KOPT-K1 (cell line): ENCODE results near the gene DOCK9.
"Not testable (repeated sequence)": the region's sequence is repeated elsewhere in the genome, so short reads cannot be mapped to it uniquely, and the experiment has no call there.

Experiments
- H3K27ac ChIP-seq: fragments of 200-600 bp; sonication (generic); 2 replicates; pipeline ENCODE4 v1.5.1; 2016; ENCODE audit warnings: antibody characterized with exemption, mild to moderate bottlenecking, low read depth, low read length; ENCODE audit not compliant: poor library complexity, severe bottlenecking
- H3K36me3 ChIP-seq: fragments of 200-600 bp; sonication (generic); 2 replicates; pipeline ENCODE4 v1.5.1; 2017; ENCODE audit warnings: antibody characterized with exemption, mild to moderate bottlenecking, low read length, moderate library complexity; ENCODE audit not compliant: insufficient read depth
- H3K9me3 ChIP-seq: fragments of 200-600 bp; sonication (generic); 2 replicates; pipeline ENCODE4 v1.5.1; 2017; ENCODE audit warnings: antibody characterized with exemption, low read length, mild to moderate bottlenecking; ENCODE audit not compliant: insufficient read depth, poor library complexity, severe bottlenecking

DOCK9 gene

DNA sequence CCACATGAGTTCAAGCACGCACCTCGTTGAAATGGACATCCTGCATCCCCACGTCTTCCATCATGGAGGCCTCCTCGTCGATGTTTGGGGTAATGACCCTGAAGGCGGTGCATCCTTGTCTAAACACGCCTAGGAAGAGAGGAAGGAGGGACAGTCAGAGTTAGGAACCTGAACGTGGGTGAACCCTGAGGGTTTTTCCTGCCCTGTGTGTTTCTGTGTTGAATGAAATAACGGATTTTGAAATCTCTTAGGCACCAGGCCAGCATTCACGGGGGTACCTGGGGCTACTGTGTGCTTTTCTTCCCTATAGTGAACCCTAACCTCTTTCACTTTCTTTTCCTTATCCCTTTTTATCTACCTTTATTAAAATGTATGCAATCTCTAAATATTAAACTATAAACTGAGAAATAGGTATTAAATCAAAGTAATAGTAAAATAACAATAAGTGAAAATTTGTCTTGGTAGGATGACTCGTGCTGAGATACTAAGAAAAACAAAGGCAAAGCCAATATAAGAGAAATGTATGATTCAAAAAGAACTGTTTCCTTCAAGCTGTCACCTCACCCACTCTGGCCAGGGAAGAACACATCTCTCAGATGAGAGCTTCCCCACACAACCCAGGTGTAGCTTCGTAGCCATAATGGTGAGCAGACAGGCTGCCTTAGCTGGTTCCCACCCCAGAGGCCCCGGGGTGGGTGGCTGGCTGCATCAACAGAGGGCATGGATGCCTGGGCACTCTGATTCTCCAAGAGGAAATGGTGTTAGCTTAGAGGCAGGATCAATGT is 153.3 kb downstream of the DOCK9 start:
- Histone ChIP-seq H3K9me3 (no peaks in the 10 kb centered on the region), H3K27ac (peak overlapping the region; percentile 69), H3K36me3 (peaks cover 13% of the 10 kb centered on the region; the same call in 1 of the 2 replicates)

DNA sequence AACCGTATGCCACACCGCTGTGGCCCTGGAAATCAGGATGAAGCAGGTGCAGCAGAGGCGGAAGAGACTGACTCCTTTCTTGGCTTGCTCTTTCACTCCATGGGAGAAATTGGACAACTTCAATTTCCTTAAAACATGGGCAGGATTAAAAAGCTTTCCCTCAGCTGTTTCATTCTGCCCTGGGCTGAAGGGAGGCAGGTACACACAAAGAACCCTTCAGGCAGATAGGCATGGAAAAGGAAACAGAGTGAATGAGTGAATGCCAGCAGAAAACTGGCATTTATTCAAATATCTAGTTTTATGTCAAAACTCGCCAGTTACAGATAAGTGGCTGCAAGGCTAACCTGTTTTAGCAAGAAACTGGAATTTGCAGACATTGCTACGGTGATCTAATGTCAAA is 154.4 kb downstream of the DOCK9 start:
- H3K27ac ChIP-seq = no peak overlapping the region
- peaks cover 8% of the 10 kb centered on the region; the same call in 1 of the 2 replicates for H3K36me3 ChIP-seq
- H3K9me3 ChIP-seq = no peaks in the 10 kb centered on the region

DNA sequence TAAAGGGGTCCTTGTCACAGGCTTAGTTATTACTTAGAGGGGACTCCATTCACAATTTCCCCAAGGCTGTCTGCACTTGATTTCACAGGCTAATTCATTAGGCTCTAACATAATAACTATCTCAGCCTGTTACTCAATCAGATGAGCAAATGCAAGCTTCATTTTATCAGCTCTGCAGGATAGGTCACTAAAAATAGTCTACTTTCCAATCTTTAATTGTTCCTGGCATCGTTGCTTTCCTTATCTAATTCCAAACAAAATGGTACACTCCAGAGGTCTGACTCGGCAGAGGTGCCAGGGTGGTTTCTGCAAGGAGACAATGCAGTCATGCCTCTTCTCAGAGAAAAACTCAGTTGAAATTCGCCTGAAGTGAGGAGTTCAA is 155.6 kb downstream of the DOCK9 start:
- no peak overlapping the region for H3K27ac ChIP-seq
- no peaks in the 10 kb centered on the region for H3K9me3 ChIP-seq
- peaks cover 8% of the 10 kb centered on the region; the same call in 1 of the 2 replicates for H3K36me3 ChIP-seq

- Histone ChIP-seq H3K9me3 (no peaks in the 10 kb centered on the region), H3K27ac (no peak overlapping the region), H3K36me3 (peaks cover 8% of the 10 kb centered on the region; the same call in 1 of the 2 replicates)
Measured at GRCh38 chr13:98821372-98822224, 156.3 kb downstream of the DOCK9 start.

DNA sequence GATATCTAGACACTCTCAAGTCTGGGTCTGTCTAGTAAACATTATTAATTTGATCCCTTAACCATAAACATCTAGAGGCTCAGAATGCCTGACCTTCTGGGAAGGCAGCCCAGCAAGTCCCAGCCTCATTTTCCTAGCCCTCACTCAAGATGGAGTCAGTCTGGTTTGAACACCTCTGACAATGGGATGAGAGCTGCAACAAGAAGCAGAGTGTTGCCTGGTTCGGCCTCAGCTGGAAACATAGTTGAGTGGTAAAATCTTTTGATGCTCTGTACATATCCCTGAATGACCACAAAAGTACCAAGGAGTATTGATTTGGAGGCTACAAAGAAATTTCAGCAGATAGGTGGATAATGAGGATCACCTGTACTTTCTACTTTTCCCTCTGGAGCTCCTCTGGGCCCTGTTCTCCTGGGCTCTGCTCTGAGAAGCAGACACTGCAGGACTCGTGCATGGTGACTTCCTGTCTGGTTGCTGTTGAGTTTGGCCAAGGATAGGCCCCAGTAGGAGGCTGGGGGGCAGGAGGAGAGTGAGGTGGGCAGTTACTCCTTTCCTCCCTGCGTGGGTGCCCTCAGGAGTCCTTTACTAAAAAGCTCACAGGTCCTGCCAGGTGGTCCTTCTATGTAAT is 157.0 kb downstream of the DOCK9 start:
- Histone ChIP-seq H3K27ac (no peak overlapping the region), H3K36me3 (peaks cover 8% of the 10 kb centered on the region; the same call in 1 of the 2 replicates), H3K9me3 (no peaks in the 10 kb centered on the region)

DNA sequence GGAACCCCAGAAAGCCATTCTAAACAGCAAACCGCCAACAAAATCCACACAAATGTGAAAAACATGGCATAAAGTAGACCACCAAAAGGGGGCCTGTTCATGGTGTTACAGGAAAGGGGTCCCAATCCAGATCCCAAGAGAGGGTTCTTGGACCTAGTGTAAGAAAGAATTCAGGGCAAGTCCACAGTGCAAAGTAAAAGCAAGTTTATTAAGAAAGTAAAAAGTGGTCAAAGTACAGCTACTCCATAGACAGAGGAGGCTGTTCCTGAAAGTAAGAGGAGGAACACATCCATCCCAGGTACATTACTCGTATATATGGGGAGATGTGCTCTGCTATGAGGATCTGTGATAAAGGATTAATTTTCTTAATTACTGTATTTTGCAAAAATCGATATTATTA is 157.6 kb downstream of the DOCK9 start:
- Histone ChIP-seq H3K36me3 (peaks cover 8% of the 10 kb centered on the region; the same call in 1 of the 2 replicates), H3K27ac (no peak overlapping the region), H3K9me3 (no peaks in the 10 kb centered on the region)

DNA sequence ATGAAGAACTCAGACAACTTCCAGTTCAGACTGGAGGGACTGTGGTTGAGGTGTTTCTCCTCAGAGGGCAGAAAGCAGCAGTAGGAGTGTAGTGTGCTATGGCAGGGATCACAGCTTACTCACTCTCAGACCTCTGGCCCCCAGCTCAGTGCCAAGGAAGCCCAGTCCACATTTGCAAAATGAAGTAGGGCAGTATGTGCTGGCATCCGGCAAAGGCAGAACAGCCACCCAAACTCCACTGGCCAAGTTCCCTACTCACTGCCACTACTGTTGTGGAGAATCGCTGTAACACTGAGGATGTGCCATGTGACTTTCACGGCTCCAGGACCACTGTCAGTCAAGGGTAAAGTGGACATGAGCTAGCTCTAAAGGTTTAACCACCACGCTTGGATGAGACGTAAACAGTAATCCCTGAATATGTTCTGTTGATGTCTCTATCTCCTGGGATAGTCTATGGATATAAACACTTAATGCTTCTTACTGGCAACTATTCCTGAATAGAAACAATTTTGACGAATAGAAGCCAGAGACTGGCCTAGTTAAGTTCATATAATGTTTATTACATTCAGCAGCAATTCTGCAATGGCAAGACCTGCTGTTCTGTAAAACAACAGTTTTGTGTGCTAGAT is 158.4 kb downstream of the DOCK9 start:
- Histone ChIP-seq H3K27ac (no peak overlapping the region), H3K9me3 (no peaks in the 10 kb centered on the region), H3K36me3 (peaks cover 8% of the 10 kb centered on the region; the same call in 1 of the 2 replicates)

DNA sequence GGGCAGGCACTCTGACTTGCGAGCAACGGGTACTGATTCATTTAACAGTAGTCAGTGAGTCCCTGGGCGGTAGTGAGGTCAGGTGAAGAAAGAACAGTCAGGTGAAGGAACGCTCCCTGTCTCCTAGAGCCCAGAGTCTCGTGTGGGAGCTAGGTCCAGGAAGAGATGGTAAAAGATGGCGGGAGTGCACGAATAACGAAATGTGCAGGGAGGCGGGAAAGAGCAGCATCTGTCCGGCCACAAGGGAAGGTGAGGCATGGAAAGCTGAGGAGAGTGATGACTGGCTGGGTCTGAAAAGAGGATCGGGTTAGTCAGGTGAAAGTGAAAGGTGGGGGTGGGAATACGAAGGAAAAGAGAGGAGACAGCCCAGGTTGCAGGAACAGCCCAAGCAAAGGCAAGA is 161.5 kb downstream of the DOCK9 start:
- H3K27ac ChIP-seq = no peak overlapping the region
- H3K9me3 ChIP-seq = no peaks in the 10 kb centered on the region

GRCh38 chr13:98813993-98814392 is 163.9 kb downstream of the DOCK9 start:
- no peak overlapping the region for H3K27ac ChIP-seq

More for the DNA sequence above, 161.5 kb downstream of the DOCK9 start:
- H3K36me3 ChIP-seq = no peaks in the 10 kb centered on the region

GRCh38 chr13:98812186-98812790 is 165.6 kb downstream of the DOCK9 start:
- not testable (repeated sequence) for H3K36me3 ChIP-seq

More at GRCh38 chr13:98813993-98814392, 163.9 kb downstream of the DOCK9 start:
- Histone ChIP-seq H3K36me3 (no peaks in the 10 kb centered on the region), H3K9me3 (no peaks in the 10 kb centered on the region)

DNA sequence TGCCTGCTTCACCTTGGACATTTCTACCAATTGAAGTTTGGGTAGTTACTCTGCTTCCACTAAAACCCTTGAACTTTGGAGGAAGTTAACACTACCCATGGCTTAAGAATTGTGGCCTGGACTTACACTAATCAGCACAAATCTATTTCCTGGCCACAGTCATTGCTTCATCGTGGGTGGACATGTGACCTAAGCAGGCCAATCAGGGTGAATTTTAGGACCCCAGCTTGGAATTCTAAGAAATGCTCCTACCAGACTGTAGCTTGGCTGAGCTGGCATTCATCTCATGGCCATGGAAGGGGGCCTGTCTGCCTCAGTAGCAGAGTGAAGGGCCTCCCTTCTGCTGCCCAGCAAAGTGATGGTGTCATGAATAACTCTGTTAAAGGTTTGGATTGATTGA is 167.1 kb downstream of the DOCK9 start:
- H3K36me3 ChIP-seq = no peaks in the 10 kb centered on the region
- H3K9me3 ChIP-seq = no peaks in the 10 kb centered on the region
- H3K27ac ChIP-seq = no peak overlapping the region

More at GRCh38 chr13:98812186-98812790, 165.6 kb downstream of the DOCK9 start:
- not testable (repeated sequence) for H3K27ac ChIP-seq, H3K9me3 ChIP-seq

- no peaks in the 10 kb centered on the region for H3K36me3 ChIP-seq
- H3K9me3 ChIP-seq = no peaks in the 10 kb centered on the region
- H3K27ac ChIP-seq = no peak overlapping the region
Measured at GRCh38 chr13:98809345-98809777, 168.5 kb downstream of the DOCK9 start.

DNA sequence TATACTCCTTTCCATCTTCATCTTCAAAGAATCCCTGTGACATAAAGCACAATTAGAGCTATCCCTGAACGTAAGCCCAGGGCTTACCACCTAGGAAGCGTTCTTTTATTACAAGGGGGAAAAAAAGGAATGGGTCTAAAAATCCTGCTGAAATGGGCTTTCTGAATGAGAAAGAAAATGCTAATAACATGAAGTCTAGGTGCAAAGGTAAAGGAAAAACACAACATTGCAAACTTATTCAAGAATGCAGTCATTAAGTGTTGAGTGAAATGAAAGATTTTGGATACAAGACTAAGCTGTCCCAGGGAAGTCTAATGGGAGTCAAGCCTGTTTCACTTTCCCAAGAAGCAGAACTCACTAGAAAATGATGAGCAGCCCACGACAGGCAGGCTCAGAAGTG is 170.1 kb downstream of the DOCK9 start:
- H3K27ac ChIP-seq = no peak overlapping the region
- no peaks in the 10 kb centered on the region; the same call in 1 of the 2 replicates for H3K36me3 ChIP-seq
- no peaks in the 10 kb centered on the region for H3K9me3 ChIP-seq

- Histone ChIP-seq H3K27ac (no peak overlapping the region), H3K36me3 (no peaks in the 10 kb centered on the region; the same call in 1 of the 2 replicates), H3K9me3 (no peaks in the 10 kb centered on the region)
Measured at GRCh38 chr13:98804336-98804855, 173.5 kb downstream of the DOCK9 start.
